ENCODE measurements around the gene ZNF555. TPM values are rescaled to one million over a fixed set of nuclear protein-coding genes. Genes with fewer than 3 reads are reported as not detected.

ZNF555 gene
- total and polyA plus RNA-seq, 7 donors: 0.92 to 10.3 (median 4.3) TPM

DNA sequence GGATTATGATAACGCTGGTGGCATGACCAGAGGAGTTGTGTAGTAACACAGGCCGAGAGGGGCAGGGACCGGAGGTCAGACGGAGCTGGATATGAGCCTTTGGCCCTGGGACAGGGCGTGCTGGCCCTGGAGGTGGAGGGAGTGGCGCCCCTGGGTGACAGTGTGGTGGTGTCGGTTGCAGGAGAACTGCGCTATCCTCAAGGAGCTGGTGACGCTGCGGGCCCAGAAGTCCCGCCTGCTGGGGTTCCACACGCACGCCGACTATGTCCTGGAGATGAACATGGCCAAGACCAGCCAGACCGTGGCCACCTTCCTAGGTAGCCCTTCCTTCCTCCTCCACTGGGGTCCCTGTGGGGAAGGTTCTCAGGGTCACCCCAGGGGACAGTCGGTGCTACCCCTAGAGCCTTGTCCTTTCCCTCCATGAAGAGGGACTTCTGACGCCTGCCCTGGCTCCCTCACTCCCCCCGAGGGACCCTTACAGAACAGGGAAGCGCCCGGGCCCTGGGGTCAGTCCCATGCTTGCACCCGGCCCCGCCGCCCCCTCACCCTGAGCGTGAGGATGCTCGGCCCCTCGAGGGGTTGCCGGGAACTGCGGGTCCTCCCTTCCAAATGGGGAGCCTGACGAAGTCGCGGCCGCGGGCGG is 34.4 kb upstream of the ZNF555 start:
- Histone ChIP-seq H3K36me3 (peaks cover 0 to 79% (median 30%) of the 10 kb centered on the region in 4 donors), H3K9me3 (no peaks in the 10 kb centered on the region), H3K27me3 (no peaks in the 10 kb centered on the region), H3K4me3 (no peak overlapping the region), H3K27ac (no peak overlapping the region), H3K4me1 (no peaks in the 10 kb centered on the region)
- 96% methylated on average over 34 of the region's 34 CpGs for WGBS, 2 donors
- intact Hi-C loops (cut with DNase I): no loop called here
- no peak for TF ChIP-seq EP300 (IDR thresholded peaks at IDR 0.05)
- TF ChIP-seq POLR2A (IDR thresholded peaks at IDR 0.05): no peak
- no peak for TF ChIP-seq POLR2AphosphoS5 (IDR thresholded peaks at IDR 0.05)
- TF ChIP-seq, protein P1, sequence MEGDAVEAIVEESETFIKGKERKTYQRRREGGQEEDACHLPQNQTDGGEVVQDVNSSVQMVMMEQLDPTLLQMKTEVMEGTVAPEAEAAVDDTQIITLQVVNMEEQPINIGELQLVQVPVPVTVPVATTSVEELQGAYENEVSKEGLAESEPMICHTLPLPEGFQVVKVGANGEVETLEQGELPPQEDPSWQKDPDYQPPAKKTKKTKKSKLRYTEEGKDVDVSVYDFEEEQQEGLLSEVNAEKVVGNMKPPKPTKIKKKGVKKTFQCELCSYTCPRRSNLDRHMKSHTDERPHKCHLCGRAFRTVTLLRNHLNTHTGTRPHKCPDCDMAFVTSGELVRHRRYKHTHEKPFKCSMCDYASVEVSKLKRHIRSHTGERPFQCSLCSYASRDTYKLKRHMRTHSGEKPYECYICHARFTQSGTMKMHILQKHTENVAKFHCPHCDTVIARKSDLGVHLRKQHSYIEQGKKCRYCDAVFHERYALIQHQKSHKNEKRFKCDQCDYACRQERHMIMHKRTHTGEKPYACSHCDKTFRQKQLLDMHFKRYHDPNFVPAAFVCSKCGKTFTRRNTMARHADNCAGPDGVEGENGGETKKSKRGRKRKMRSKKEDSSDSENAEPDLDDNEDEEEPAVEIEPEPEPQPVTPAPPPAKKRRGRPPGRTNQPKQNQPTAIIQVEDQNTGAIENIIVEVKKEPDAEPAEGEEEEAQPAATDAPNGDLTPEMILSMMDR (IDR thresholded peaks at IDR 0.05): no peak
- DNase-seq: no peak

- intact Hi-C loops (cut with DNase I): no loop called here
- no peaks in the 10 kb centered on the region for H3K4me1 ChIP-seq
- no peaks in the 10 kb centered on the region for H3K27me3 ChIP-seq
- no peak overlapping the region for H3K27ac ChIP-seq
- H3K9me3 ChIP-seq: no peaks in the 10 kb centered on the region
- H3K36me3 ChIP-seq: peaks cover 0 to 85% (median 30%) of the 10 kb centered on the region in 4 donors
- H3K4me3 ChIP-seq: no peak overlapping the region
- DNase-seq: no peak
- WGBS, 2 donors: 97% methylated on average over 56 of the region's 56 CpGs
- TF ChIP-seq EP300 (IDR thresholded peaks at IDR 0.05) (no peak), POLR2AphosphoS5 (IDR thresholded peaks at IDR 0.05) (no peak), POLR2A (IDR thresholded peaks at IDR 0.05) (no peak)
- TF ChIP-seq, protein P1 (IDR thresholded peaks at IDR 0.05): no peak
Measured at GRCh38 chr19:2807379-2808128, 33.7 kb upstream of the ZNF555 start.

GRCh38 chr19:2808129-2808941 is 32.9 kb upstream of the ZNF555 start:
- WGBS, 2 donors: 96 to 97% methylated on average over 41 of the region's 41 CpGs
- Histone ChIP-seq H3K27me3 (no peaks in the 10 kb centered on the region), H3K4me3 (no peak overlapping the region), H3K36me3 (peaks cover 0 to 84% (median 33%) of the 10 kb centered on the region in 4 donors), H3K4me1 (no peaks in the 10 kb centered on the region), H3K27ac (no peak overlapping the region), H3K9me3 (no peaks in the 10 kb centered on the region)
- no peak for DNase-seq
- TF ChIP-seq POLR2AphosphoS5 (IDR thresholded peaks at IDR 0.05) (no peak), EP300 (IDR thresholded peaks at IDR 0.05) (no peak), POLR2A (IDR thresholded peaks at IDR 0.05) (no peak)
- TF ChIP-seq, protein P1 (IDR thresholded peaks at IDR 0.05): no peak
- intact Hi-C loops (cut with DNase I): no loop called here

GRCh38 chr19:2809387-2810140 is 31.7 kb upstream of the ZNF555 start:
- Histone ChIP-seq H3K36me3 (peaks cover 0 to 79% (median 33%) of the 10 kb centered on the region in 4 donors), H3K9me3 (no peaks in the 10 kb centered on the region)

More at GRCh38 chr19:2809387-2810140, 31.7 kb upstream of the ZNF555 start:
- H3K27me3 ChIP-seq: no peaks in the 10 kb centered on the region
- no peaks in the 10 kb centered on the region for H3K4me1 ChIP-seq
- H3K27ac ChIP-seq: no peak overlapping the region
- intact Hi-C loops (cut with DNase I): no loop called here
- no peak for TF ChIP-seq POLR2AphosphoS5 (IDR thresholded peaks at IDR 0.05)
- TF ChIP-seq, protein P1 (IDR thresholded peaks at IDR 0.05): no peak
- TF ChIP-seq POLR2A (IDR thresholded peaks at IDR 0.05): no peak
- no peak for TF ChIP-seq EP300 (IDR thresholded peaks at IDR 0.05)
- 94 to 95% methylated on average over 37 of the region's 37 CpGs for WGBS, 2 donors
- no peak for DNase-seq
- H3K4me3 ChIP-seq: no peak overlapping the region

Data from sigmoid colon (tissue), 7 donors.